ENCODE measurements around the gene FFAR4.
"Not testable (repeated sequence)": the region's sequence is repeated elsewhere in the genome, so short reads cannot be mapped to it uniquely, and the experiment has no call there.

FFAR4 gene

DNA sequence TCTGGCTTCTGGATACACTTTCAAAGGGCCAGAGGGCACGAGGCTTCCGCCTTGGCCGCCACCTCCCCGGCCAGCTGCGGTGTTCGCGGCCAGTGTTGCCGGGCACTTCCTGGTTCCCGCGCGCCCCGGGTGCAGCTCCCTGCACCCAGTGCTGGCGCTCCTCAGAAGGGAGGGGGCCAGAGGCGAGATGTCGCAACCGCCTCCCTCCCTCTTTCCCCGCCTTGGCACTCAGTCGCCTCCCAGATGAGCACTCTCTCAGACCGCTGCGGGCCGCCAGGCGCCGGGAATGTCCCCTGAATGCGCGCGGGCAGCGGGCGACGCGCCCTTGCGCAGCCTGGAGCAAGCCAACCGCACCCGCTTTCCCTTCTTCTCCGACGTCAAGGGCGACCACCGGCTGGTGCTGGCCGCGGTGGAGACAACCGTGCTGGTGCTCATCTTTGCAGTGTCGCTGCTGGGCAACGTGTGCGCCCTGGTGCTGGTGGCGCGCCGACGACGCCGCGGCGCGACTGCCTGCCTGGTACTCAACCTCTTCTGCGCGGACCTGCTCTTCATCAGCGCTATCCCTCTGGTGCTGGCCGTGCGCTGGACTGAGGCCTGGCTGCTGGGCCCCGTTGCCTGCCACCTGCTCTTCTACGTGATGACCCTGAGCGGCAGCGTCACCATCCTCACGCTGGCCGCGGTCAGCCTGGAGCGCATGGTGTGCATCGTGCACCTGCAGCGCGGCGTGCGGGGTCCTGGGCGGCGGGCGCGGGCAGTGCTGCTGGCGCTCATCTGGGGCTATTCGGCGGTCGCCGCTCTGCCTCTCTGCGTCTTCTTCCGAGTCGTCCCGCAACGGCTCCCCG lies at the start of gene FFAR4:
Gene FFAR4 (plus strand): TSS at position 231 of the 842 bp plus-strand sequence. CDS start 56 bp downstream, at position 287.
- DNase-seq = no peak

DNA sequence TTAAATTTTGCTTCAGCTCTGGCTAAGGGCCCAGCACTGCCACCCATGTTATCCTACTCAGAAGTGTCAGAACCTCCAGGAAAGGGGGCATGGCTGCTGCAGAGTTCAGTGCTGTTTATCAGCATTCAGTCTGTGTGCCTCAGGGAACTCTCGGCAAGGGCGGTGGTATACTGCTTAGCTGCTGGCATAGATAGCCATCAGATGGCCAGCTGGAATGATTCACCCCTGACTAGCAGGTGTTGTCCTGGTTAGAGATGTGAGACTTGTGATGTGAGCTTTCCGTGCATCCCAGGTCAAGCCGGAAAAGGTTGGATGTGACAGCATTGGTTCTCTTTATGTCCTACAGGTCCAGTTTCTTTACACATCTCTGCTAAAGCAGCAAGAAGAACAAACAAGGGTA lies 47.9 kb upstream of the FFAR4 start:
- no peak for DNase-seq

DNA sequence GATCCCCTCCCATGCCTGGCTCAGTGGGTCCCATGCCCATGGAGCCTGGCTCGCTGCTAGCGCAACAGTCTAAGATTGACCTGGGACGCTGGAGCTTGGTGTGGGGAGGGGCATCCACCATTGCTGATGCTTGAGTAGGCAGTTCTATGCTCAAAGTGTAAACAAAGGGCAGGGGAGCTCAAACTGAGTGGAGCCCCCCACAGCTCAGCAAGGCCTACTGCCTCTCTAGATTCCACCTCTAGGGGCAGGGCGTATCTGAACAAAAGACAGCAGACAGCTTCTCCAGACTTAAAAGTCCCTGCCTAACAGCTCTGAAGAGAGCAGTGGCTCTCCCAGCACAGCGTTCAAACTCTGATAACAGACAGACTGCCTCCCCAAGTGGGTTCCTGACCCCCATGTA lies 31.2 kb upstream of the FFAR4 start:
- DNase-seq = no peak

DNA sequence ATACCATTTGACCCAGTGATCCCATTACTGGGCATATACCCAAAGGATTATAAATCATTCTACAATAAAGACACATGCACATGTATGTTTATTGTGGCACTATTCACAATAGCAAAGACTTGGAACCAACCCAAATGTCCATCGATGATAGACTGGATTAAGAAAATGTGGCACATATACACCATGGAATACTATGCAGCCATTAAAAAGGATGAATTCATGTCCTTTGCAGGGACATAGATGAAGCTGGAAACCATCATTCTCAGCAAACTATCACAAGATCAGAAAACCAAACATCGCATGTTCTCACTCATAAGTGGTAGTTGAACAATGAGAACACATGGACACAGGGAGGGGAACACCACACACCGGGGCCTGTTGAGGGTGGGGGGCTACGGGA lies 25.6 kb upstream of the FFAR4 start:
- DNase-seq = not testable (repeated sequence)

DNA sequence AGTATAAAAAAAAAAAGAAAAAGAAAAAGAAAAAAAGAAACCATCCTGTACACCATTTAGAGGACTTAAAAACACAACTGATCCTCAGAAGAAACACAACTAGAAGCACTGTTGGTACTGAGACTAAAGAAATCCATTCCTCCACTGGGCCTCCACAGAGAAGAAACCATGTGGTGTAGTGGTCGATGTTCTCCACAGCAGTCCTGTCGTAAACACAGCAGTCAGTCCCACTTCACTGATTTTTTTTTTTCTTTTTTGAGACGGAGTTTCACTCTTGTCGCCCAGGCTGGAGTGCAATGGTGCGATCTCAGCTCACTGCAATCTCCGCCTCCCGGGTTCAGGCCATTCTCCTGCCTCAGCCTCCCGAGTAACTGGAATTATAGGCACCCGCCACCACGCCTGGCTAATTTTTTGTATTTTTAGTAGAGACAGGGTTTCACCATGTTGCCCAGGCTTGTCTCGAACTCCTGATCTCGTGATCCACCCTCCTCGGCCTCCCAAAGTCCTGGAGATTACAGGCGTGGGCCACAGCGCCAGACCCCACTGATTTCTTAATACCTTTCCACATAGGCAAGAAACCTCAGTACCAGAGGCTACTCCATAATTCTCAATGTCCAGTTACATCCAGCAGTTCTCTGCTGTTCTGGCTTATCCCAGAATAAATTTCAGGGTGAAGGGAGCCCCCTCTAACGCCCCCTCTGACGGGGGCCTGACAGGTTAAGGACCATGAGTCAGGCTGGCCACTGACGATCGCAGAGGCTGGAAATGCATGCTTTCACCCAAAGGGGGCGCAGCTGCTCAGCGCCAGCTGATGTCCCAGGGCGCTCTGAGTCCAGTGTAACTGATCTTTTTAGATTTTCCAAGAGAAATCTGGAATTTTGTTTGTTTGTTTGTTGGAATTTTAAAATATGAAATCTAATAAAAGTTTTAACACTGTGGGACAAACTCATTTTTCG lies 24.8 kb upstream of the FFAR4 start:
- no peak for DNase-seq

DNA sequence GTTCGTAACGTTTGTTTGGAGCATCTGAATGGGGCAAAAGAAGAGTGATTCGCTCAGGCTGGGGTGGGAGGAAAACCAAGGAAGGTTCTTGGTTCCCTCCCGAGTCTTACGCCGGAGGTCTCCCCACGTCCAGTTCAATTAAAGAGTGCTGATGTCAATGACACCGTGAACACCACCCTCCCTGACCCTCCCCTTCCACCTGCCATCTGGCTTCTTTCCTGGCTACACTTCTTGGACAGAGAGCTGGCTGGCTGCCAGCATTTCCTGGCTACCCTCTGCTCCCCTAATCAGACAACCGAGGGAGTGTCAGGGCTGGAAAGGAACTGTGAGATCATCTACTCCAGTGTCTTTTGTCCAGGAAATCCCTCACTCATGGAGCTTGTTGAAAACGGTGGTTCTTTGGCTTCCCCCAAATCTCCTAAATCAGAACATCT lies 24.1 kb upstream of the FFAR4 start:
- no peak for DNase-seq

DNA sequence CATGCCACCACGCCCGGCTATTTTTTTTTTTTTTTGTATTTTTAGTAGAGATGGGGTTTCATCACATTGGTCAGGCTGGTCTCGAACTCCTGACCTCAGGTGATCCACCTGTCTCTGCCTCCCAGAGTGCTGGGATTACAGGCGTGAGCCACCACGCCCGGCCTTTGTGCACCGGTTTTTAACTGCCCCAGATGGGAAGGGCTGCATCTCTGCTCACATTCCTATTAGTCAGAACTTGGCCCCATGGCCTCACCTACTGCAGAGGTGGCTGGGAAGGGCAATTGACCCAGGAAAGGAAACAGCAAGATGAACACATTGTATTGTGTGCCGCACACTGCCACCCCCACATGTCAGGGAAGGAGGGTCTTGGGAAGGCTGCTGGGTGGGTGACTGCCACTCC lies 19.5 kb upstream of the FFAR4 start:
- DNase-seq = not testable (repeated sequence)

DNA sequence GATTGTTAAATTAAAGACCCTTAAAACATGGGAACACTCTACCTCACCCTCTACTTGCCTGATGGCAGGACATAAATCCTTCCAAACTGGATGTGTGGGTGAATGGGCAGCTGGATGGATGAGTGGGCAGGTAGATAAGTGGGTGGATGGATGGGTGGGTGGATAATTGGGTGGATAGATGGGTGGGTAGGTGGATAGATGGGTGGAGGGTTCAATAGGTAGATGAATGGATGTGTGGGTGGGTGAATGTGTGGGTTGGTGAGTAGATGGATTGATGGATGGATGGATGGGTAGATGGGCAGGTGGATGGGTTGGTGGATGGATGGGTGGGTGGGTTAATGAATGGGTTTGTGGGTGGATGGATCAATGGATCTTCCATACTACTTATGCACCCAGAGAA lies 18.9 kb upstream of the FFAR4 start:
- DNase-seq = no peak

DNA sequence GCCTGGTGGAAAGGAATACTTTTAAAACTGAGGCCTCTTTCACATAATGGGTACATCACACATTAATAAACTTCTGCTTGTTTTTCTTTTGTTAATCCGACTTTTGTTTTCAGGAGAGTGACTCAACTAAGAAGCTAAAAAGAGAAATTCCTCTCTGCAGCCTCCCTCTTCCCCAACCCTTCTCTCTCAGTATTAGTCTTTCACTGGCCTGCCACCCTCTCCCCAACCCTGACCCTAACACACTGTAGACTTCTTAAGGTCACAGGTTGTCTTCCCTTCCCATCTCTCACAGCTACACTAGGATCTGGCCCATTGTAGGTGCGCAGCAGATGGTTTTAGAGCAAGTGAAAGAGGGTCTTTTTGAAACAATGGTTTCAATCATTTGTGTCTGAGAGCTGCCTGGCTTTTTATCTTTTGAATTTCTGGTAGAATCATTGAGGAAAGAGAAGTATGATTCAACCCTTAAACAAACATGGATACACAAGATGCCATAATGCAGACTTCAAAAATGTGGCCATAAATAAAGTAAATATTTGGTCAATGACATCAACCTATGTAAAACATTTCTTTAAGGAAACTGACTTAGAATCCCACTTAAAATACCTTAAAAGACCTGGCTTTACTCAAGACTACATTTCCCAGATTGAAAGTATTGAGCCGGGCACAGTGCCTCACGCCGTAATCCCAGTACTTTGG lies 17.9 kb upstream of the FFAR4 start:
- no peak for DNase-seq

DNA sequence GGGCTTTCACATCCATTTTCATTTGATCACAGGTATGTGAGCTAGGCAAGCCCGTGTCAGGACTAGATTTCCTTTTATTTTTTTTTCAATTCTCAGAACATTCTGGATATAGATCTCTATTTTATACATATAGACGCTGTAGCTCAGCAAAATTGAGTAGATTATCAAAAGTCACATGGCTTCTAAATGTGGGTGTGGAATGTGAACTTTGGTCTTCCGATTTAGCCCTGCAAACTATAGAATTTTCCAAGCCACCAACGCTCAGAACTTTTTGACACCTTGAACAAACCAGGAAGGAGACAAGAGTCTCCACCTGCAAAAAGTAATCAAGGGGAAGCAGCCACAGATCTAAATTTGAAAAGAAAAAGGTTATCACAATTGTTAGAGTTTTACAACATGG lies 15.9 kb upstream of the FFAR4 start:
- DNase-seq = no peak

DNA sequence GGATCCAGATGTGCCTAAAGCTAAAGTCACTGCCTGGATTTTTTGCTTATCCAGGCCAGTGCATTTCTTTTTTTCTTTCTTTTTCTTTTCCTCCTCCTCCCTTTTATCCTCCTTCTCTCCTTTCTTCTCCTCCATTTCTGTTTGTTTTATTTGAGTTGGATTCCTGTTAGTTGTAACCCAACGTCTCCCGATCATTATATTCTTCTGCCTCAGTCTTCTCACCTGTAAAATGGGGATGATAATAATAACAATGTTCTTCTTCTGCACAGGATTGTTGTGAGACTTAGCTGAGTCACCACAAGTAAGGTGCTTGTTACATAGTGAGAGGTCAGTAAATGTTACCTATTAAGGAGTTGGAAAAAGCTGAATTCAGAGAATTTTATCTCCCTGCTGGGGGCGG lies 13.7 kb upstream of the FFAR4 start:
- DNase-seq = no peak

DNA sequence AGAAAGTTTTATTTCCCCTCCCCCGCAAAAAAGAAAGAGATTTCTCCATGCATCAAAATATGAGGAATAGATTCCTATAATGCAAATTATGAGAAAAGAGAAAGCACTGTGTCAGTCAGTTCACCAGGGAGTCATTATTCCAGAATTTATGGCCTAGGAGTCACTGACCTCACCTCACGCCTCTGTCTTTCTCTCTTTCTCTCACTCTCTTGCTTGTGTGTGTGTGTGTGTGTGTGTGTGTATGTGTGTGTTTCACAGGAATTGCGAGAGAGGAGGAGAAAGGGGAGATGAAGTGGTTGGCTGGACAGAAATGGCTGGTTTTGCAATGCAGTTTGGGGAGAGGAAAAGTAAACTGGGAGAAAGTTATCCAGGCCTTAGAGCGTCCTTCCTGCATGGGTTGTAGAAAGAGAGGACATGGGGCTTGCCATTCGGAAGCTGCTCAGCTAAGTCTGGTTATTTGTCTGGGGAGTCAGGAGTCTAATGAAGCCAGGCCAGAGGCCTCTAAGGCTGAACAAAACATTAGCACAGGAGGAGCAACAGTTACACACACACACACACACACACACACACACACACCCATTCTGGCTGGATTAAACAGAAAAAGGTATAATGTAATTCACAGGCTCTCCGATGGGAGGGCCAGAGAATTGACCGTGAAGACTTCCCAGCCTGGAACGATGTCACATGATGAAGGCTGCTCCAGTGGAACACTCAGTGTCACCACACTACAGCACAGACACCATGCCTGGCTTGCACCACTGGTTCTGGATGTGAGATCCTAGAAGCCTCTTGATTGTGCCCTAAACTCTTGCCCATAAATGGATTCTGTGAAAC lies 12.8 kb upstream of the FFAR4 start:
- DNase-seq = no peak

DNA sequence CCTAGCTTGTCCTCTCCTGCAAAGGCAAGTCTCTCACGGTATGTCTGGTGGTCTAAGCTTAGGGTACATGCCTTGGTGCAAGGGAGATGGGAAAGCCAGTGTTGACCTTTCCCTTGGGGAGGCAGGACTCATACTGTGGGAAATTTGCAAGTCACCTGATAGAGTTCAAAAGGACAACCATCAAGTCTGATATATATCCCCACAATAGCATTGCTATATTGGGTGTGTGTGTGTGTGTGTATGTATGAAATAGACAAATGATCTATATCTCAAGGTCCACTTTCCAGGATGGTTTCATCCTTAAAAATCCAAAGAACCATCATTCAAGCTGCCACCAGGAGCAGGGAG lies 12.2 kb upstream of the FFAR4 start:
- no peak for DNase-seq

DNA sequence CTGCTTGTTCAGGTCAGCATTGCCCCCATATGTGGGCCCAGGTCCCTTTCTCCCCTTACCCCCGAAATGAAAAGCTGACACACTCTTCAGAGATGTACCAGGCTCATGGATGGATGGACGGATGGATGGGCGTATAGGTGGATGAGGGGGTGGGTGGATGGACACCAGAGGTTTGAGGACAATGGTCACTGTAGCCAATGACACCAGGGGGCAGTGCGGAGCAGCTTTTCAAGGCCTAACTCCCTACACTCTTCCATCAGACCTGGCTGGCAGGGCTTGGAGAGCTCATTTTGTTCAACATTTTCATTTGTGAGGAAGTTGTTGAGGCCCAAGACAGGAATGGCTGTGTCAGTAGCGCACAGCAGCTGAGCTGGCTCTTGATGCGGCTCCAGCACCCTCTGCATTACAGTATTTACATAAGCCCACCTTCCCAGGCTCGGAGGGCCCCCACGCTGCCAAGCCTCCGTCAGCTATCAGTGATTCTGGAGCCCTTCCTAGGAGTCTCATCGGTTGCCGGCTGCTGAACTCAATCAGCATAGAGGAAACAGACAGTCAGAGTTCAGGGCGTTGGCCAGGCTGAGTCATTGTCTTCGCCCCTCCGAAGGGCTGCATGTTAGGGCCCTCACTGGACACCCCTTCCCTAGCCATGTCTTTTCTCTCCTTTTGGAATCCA lies 11.6 kb upstream of the FFAR4 start:
- peak in 1 of 2 experiments; percentile 29 for DNase-seq

DNA sequence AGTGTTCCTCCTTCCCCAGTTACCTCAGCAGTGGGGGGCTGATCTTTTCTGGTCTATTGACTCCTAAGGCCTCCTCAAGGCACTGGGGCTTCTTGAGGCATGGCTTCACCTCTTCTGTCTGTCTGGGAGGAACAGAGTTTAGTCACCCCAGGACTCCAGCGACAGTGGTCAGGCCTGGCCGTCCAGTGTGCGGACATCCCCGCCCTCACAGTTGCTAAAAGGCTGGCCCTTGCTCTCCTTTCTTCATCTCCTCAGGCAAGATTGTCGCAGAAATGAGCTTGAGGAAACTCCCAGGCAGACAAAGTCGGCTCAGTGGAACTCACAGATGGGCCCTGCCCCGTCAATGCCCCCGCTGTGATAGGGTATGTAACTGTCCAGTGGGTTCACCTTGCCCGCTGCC lies 7.0 kb upstream of the FFAR4 start:
- DNase-seq = no peak

DNA sequence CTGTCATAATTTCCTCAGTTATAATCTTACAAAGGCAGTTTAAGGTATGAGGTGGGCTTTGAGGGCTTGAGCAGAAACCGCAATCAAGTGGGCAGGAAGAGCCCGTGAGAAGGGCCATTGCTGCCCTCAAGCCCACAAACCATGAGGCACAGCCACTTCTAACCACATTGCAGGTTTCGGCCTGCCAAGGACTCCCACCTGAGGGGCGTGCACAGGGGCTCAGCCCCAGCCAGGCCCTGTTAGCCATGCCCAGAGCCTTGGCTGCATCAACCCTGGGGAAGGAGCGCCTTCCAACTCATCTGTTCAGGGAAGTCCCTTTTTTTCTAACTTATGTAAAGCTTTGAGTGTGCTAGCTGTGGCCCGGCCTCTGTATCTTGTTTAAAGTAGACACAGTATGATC lies 5.9 kb upstream of the FFAR4 start:
- DNase-seq = no peak

DNA sequence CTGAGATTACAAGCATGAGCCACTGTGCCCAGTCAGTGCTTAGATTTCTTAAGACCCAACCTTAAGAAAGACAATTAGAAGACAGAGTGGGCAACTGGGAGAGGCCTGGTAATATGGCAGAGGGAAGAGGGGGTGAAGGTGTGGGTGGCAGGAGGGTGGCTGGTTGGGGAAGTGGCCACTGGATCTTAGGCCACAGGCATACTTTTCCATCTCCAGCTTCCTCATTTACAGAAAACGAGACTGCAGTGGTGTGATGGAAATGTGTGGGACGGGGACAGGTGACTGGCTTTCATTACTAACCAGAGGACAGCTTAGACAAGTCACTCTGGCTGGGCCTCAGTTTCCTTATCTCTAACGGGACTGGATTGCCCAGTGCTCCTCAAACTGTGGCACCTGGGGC lies 1.0 kb upstream of the FFAR4 start:
- no peak for DNase-seq

DNA sequence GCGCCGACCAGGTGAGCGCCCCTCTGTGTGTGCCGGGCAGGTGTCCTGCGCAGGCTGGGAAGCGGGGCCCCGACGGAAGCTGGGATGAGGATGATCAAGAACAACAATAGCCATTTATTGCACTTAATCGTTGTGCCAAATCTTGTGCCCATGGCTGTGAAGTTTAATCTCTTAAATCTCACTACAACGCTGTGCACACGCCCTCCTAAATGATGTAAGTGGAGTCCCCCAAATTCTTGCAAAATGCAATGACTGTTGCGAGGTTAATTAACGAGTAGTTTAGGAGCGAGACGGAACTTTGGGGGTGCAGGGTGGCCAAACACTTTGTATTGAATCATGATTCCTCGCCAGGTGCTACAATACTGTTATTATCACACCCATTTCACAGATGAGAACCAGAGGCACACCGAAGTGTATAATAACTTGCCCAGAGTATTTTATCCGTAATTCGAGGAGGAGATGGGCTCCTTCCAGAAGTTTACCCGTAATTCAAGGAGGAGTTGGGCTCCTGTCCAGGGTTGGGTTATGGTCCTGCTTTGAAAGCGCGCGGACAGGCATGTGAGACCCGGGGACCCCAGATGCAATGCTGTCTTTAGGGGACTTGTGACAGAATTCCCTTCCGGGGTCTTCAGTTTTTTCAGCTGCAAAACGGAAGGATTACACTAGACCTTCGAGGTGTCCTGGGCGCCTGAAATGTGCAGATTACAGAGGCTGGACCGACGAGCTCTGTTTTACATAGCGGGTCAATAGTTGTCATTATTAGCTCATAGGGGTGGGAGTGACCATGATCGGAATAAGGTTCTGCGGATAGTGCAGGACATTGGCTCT lies 1.0 kb downstream of the FFAR4 start:
- no peak for DNase-seq

DNA sequence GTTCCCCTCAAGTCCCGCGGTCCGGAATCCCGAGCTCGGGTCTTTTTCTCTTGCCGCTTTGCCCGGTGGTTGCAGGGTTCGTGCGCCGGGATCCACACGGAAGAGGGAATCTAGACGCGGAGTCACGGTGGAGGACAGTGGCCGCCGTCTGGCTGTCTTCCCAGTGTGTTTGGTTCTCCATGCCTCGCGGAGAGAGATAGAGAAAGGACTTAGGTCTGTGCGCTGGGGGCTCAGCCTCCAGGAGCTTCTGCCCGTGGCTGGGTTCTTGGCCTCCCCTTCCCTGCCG lies 1.6 kb downstream of the FFAR4 start:
- no peak for DNase-seq

DNA sequence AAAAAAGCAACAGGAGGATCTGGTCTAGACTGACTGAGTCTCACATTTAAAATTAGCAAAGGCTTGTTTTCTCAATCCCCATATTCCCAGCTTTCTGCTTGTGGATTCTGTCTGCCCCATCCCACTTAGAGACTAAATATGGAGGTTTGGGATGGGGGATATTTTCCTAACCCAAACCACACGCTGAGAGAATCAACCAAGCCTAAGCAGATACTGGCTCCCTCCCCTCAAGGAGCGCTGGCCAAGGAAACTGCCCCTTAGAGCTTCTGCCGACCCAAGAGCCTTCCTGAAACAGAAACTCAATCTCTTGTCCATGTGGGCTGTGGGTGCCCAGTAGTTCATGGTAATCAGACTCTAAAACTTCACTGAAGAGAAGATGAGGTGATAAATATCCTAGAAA lies 3.9 kb downstream of the FFAR4 start:
- no peak for DNase-seq

DNA sequence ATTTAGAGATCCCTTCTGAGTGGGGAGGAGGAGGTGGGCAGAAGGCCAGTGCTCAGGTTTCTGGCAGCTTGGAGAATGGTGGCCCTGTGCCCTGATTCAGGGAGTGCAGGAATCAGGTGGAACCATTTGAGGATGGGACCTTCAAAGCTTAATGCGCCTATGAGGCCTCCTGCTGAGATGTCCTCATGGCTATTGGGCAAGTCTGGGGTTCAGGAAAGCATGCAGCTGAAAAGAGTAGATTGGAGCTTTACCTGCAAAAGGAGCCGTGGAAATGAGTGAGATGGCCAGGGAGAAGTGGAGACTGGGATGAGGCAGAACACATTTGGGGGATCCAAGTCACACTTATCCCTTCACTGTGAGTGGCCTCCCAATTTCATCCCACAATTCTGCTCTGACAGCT lies 6.1 kb downstream of the FFAR4 start:
- no peak for DNase-seq

Data from stimulated activated CD4-positive, alpha-beta T cell treated with anti-CD3 and anti-CD28 coated beads, Interleukin-4, amount 100 ng/mL, for 4 hours (primary cell).